PC-9 (cell line): Measurements from ENCODE around the gene RAB33B. TPM values are rescaled to one million over a fixed set of nuclear protein-coding genes. Genes with fewer than 3 reads are reported as not detected.

Source experiments
- BruUV-seq: library from RNA; stranded (reverse); fragments of 400-500 nt; replicated peaks from 2 replicates; lab custom pipeline; 2021; lab: Mats Ljungman, UMichigan
- CTCF ChIA-PET: fragments of 300-600 bp; sonication (Branson Sonifier 250); formaldehyde crosslinking; loops from one replicate; lab custom pipeline; 2022; ENCODE audit warnings: antibody characterized with exemption; lab: Charles Lee
- POLR2A ChIA-PET: fragments of 300-600 bp; sonication (Branson Sonifier 250); formaldehyde crosslinking; loops from one replicate; lab custom pipeline; 2022; ENCODE audit warnings: antibody characterized with exemption; ENCODE audit not compliant: unreplicated experiment; lab: Charles Lee
- DNase-seq, 2 experiments: peaks; one replicate each; pipeline versions ENCODE4 v3.0.0 to v3.0.0-alpha.2; 2015 to 2022; ENCODE audit warnings: mixed read lengths in 1 of 2
- H2AFZ ChIP-seq: fragments of 200-600 bp; sonication (generic); 2 replicates; pipeline ENCODE4 v1.8.1; 2017; ENCODE audit warnings: antibody characterized with exemption
- H3F3A ChIP-seq: fragments of 200-600 bp; sonication (generic); 2 replicates; pipeline ENCODE4 v1.8.1; 2017; ENCODE audit warnings: antibody characterized with exemption, mild to moderate bottlenecking, low read depth; ENCODE audit not compliant: insufficient read depth
- H3K27ac ChIP-seq: fragments of 200-600 bp; sonication (generic); 2 replicates; pipeline ENCODE4 v1.6.1; 2016; ENCODE audit warnings: mixed run types
- H3K27me3 ChIP-seq: fragments of 200-600 bp; sonication (generic); 2 replicates; pipeline ENCODE4 v1.6.1; 2016; ENCODE audit warnings: low read depth, mixed run types; ENCODE audit not compliant: insufficient read depth
- H3K36me3 ChIP-seq: fragments of 200-600 bp; sonication (generic); 2 replicates; pipeline ENCODE4 v1.6.1; 2016; ENCODE audit warnings: low read depth, mixed run types
- H3K4me1 ChIP-seq: fragments of 200-600 bp; sonication (generic); replicated peaks from 2 replicates; pipeline ENCODE4 v1.6.1; 2016; ENCODE audit warnings: mixed run types; ENCODE audit not compliant: insufficient read depth
- H3K4me2 ChIP-seq: fragments of 200-600 bp; sonication (generic); 2 replicates; pipeline ENCODE4 v1.6.1; 2017; ENCODE audit warnings: mixed run types
- H3K4me3 ChIP-seq: fragments of 200-600 bp; sonication (generic); 2 replicates; pipeline ENCODE4 v1.6.1; 2016; ENCODE audit warnings: mixed run types
- H3K79me2 ChIP-seq: fragments of 200-600 bp; sonication (generic); 2 replicates; pipeline ENCODE4 v1.6.1; 2017; ENCODE audit warnings: low read depth, mixed run types
- H3K9me2 ChIP-seq: fragments of 200-600 bp; sonication (generic); 2 replicates; pipeline ENCODE4 v1.8.1; 2017; ENCODE audit warnings: mild to moderate bottlenecking; ENCODE audit not compliant: insufficient read depth
- H3K9me3 ChIP-seq: fragments of 200-600 bp; sonication (generic); 2 replicates; pipeline ENCODE4 v1.8.1; 2016; ENCODE audit warnings: low read depth; ENCODE audit not compliant: insufficient read depth
- H4K20me1 ChIP-seq: fragments of 200-600 bp; sonication (generic); 2 replicates; pipeline ENCODE4 v1.8.1; 2017; ENCODE audit not compliant: insufficient read depth
- CTCF ChIP-seq: fragments of 200-600 bp; sonication (generic); conservative IDR thresholded peaks from 2 replicates; pipeline ENCODE4 v1.6.1; 2017; ENCODE audit warnings: mixed run types, antibody characterized with exemption, mild to moderate bottlenecking, moderate library complexity
- EZH2 ChIP-seq: fragments of 200-600 bp; sonication (generic); IDR thresholded peaks from 2 replicates; pipeline ENCODE4 v1.8.0; 2017; ENCODE audit warnings: antibody characterized with exemption, low read depth
- intact Hi-C: fragments of 100-400 bp; cut with micrococcal nuclease; formaldehyde crosslinking; loops from one replicate; pipeline ENCODE4 v1.10.0; 2022; ENCODE audit not compliant: unreplicated experiment
- total RNA-seq: library from RNA; stranded (reverse); gene quantifications from 2 replicates; pipeline ENCODE4 v1.2.3, GENCODE V29; 2021

Gene RAB33B
- total RNA-seq, 1 experiment from 2014 or later: 7.7 TPM

- no peak for TF ChIP-seq CTCF
- no peak for TF ChIP-seq EZH2
- Histone ChIP-seq H3K4me1 (peaks cover 47% of the 10 kb centered on the region), H4K20me1 (no peaks in the 10 kb centered on the region), H3K4me3 (peak overlapping the region; percentile 90), H3K9me2 (no peaks in the 10 kb centered on the region), H3K79me2 (peaks cover 81% of the 10 kb centered on the region), H3K36me3 (no peaks in the 10 kb centered on the region), H2AFZ (no peak overlapping the region; the same call in 1 of the 2 replicates), H3K9me3 (no peaks in the 10 kb centered on the region), H3K27me3 (no peaks in the 10 kb centered on the region), H3K4me2 (peak overlapping the region; percentile 80), H3F3A (peaks cover 13% of the 10 kb centered on the region), H3K27ac (no peak overlapping the region; the same call in 1 of the 2 replicates)
- ChIA-PET CTCF (no interaction called here), POLR2A (no interaction called here)
- no TSS peak for BruUV-seq
- intact Hi-C loops: no loop called here
- no peak for DNase-seq
These were observed 1.2 kb downstream of the RAB33B start for GRCh38 chr4:139455126-139455538.

- no peak for TF ChIP-seq EZH2
- TF ChIP-seq CTCF: no peak
- no peak overlapping the region for H3K27ac ChIP-seq
- H3K4me3 ChIP-seq: no peak overlapping the region
- H3K79me2 ChIP-seq: peaks cover 64% of the 10 kb centered on the region
- no peak overlapping the region for H2AFZ ChIP-seq
- BruUV-seq: no TSS peak
- no peaks in the 10 kb centered on the region for H3K9me2 ChIP-seq
- intact Hi-C loops: no loop called here
- DNase-seq: no peak
- H4K20me1 ChIP-seq: no peaks in the 10 kb centered on the region
- no peaks in the 10 kb centered on the region for H3K27me3 ChIP-seq
- H3K36me3 ChIP-seq: no peaks in the 10 kb centered on the region
- peaks cover 38% of the 10 kb centered on the region for H3K4me1 ChIP-seq
- H3K4me2 ChIP-seq: no peak overlapping the region; the same call in 1 of the 2 replicates
- ChIA-PET POLR2A (no interaction called here), CTCF (no interaction called here)
- no peaks in the 10 kb centered on the region for H3K9me3 ChIP-seq
- H3F3A ChIP-seq: peaks cover 11% of the 10 kb centered on the region
These were observed 3.4 kb downstream of the RAB33B start for GRCh38 chr4:139457318-139457717.

GRCh38 chr4:139458543-139458942 lies 4.6 kb downstream of the RAB33B start:
- H3K9me3 ChIP-seq: no peaks in the 10 kb centered on the region
- no peaks in the 10 kb centered on the region for H3K27me3 ChIP-seq
- intact Hi-C loops: no loop called here
- CTCF ChIA-PET: no interaction called here
- peaks cover 35% of the 10 kb centered on the region for H3K4me1 ChIP-seq
- H4K20me1 ChIP-seq: no peaks in the 10 kb centered on the region
- H3K79me2 ChIP-seq: peaks cover 60% of the 10 kb centered on the region
- no peaks in the 10 kb centered on the region for H3K9me2 ChIP-seq
- no peak overlapping the region for H3K4me3 ChIP-seq
- H3F3A ChIP-seq: no peaks in the 10 kb centered on the region
- BruUV-seq: no TSS peak
- no peak overlapping the region for H2AFZ ChIP-seq
- no peak overlapping the region for H3K27ac ChIP-seq
- TF ChIP-seq EZH2: no peak
- TF ChIP-seq CTCF: no peak
- POLR2A ChIA-PET: no interaction called here
- no peaks in the 10 kb centered on the region for H3K36me3 ChIP-seq
- DNase-seq: no peak
- peak overlapping the region; percentile 36 for H3K4me2 ChIP-seq
